K562 (cell line): ENCODE results near the gene NRXN3. TPM values are rescaled to one million over a fixed set of nuclear protein-coding genes. Genes with fewer than 3 reads are reported as not detected.

Experiments
- ATAC-seq: fragments of 200-7000 bp; cut with Tn5 transposase; 3 replicates; pipeline ENCODE4 v1.9.1; 2020; ENCODE audit warnings: moderate library complexity
- BruUV-seq: library from RNA; stranded (reverse); fragments of 400-500 nt; replicated peaks from 2 replicates; lab custom pipeline; 2021; lab: Mats Ljungman, UMichigan
- CTCF ChIA-PET: fragments of 300-600 bp; formaldehyde crosslinking; extraction: SDS; loops from one replicate; lab custom pipeline; 2021; ENCODE audit warnings: low intra/inter-chr PET ratio; lab: Yijun Ruan, JAX
- POLR2A ChIA-PET: fragments of 300-600, 350-650 bp; sonication (Branson Sonifier 250); formaldehyde crosslinking; extraction: SDS; loops from one replicate; lab custom pipeline; 2021; ENCODE audit warnings: antibody characterized with exemption, inconsistent platforms; lab: Yijun Ruan, JAX
- DNase-seq, 4 experiments: peaks; one replicate each; pipeline versions ENCODE4 v3.0.0 to v3.0.0-alpha.2; 2011 to 2018; ENCODE audit warnings: low spot score in 3 of 4, mixed read lengths in 3 of 4; ENCODE audit errors: extremely low read depth in 1 of 4
- FAIRE-seq: peaks from 2 replicates; lab custom pipeline; 2011; peaks lifted over from hg19 to GRCh38; lab: Jason Lieb, UNC
- H2AFZ ChIP-seq: 2 replicates; pipeline ENCODE4 v1.6.0; 2011; ENCODE audit warnings: low read depth, low read length, control low read depth, inconsistent platforms
- H3K27ac ChIP-seq: fragments of 200-600 bp; 3 replicates; pipeline ENCODE4 v1.8.0; 2011; ENCODE audit warnings: low read depth, mild to moderate bottlenecking, control low read depth, inconsistent platforms, low read length, moderate library complexity, mixed read lengths; ENCODE audit errors: extremely low read depth
- H3K27me3 ChIP-seq, 2 experiments: fragments of 300-600 bp in 1 of 2; 2 replicates in 1 of 2; 3 replicates in 1 of 2; pipeline versions ENCODE4 v1.6.0 to v1.8.0; 2011; ENCODE audit warnings: inconsistent platforms in 2 of 2, low read length in 2 of 2, mild to moderate bottlenecking in 1 of 2, mixed read lengths in 1 of 2, moderate library complexity in 1 of 2; ENCODE audit not compliant: control insufficient read depth in 2 of 2, insufficient read depth in 2 of 2
- H3K36me3 ChIP-seq: fragments of 300-600 bp; 3 replicates; pipeline ENCODE4 v1.8.0; 2011; ENCODE audit warnings: mild to moderate bottlenecking, low read length, inconsistent platforms; ENCODE audit not compliant: control insufficient read depth, insufficient read depth
- H3K4me1 ChIP-seq, 2 experiments: fragments of 200-600 bp in 1 of 2; replicated peaks in 1 of 2; 2 replicates in 1 of 2; 3 replicates in 1 of 2; pipeline versions ENCODE4 v1.5.1 to v1.8.0; 2011; ENCODE audit warnings: inconsistent platforms in 2 of 2, low read length in 2 of 2, mild to moderate bottlenecking in 1 of 2, mixed read lengths in 1 of 2, moderate library complexity in 1 of 2; ENCODE audit not compliant: control insufficient read depth in 2 of 2, insufficient read depth in 2 of 2
- H3K4me2 ChIP-seq: 2 replicates; pipeline ENCODE4 v1.6.1; 2011; ENCODE audit warnings: low read length, control low read depth, inconsistent platforms, mixed read lengths; ENCODE audit not compliant: insufficient read depth
- H3K4me3 ChIP-seq: fragments of 200-600 bp; sonication (generic), shearing (Covaris generic); 2 replicates; pipeline ENCODE4 v1.5.1; 2016; ENCODE audit warnings: control low read depth, inconsistent platforms
- H3K79me2 ChIP-seq: fragments of 200-600 bp; 3 replicates; pipeline ENCODE4 v1.8.0; 2011; ENCODE audit warnings: low read length, inconsistent platforms; ENCODE audit not compliant: control insufficient read depth, insufficient read depth
- H3K9ac ChIP-seq, 2 experiments: 2 replicates each; pipeline versions ENCODE4 v1.6.0 to v1.6.1; 2011; ENCODE audit warnings: low read depth in 2 of 2, low read length in 2 of 2, control low read depth in 1 of 2, inconsistent platforms in 1 of 2, mild to moderate bottlenecking in 1 of 2, mixed read lengths in 1 of 2; ENCODE audit not compliant: insufficient read depth in 1 of 2
- H3K9me1 ChIP-seq: one replicate; pipeline ENCODE4 v1.6.0; 2011; ENCODE audit warnings: inconsistent platforms, mild to moderate bottlenecking, low read length, moderate library complexity; ENCODE audit not compliant: control insufficient read depth, insufficient read depth
- H3K9me3 ChIP-seq: replicated peaks from 2 replicates; pipeline ENCODE4 v1.5.1; 2011; ENCODE audit warnings: low read depth, low read length, inconsistent platforms; ENCODE audit not compliant: control insufficient read depth, insufficient read depth
- H4K20me1 ChIP-seq: replicated peaks from 2 replicates; pipeline ENCODE4 v1.6.1; 2011; ENCODE audit warnings: low read length, inconsistent platforms, mixed read lengths; ENCODE audit not compliant: control insufficient read depth, insufficient read depth
- BCOR ChIP-seq: fragments of 450-650 bp; IDR thresholded peaks from 2 replicates; pipeline ENCODE4 v1.6.1; 2016
- ILF3 ChIP-seq: fragments of 450-650 bp; IDR thresholded peaks from 2 replicates; pipeline ENCODE4 v1.6.1; 2018; ENCODE audit warnings: antibody characterized with exemption, mild to moderate bottlenecking, moderate library complexity, borderline replicate concordance
- KLF1 ChIP-seq: fragments of 450-650 bp; IDR thresholded peaks from 2 replicates; pipeline ENCODE4 v1.6.1; 2016; ENCODE audit warnings: missing genetic modification characterization, missing compliant biosample characterization
- PHB ChIP-seq: fragments of 250-450 bp; sonication (Bioruptor Pico); IDR thresholded peaks from 2 replicates; pipeline ENCODE4 v1.5.0; 2021
- SMAD4 ChIP-seq: fragments of 250-450 bp; sonication (Bioruptor Pico); conservative IDR thresholded peaks from 2 replicates; pipeline ENCODE4 v1.8.0; 2021; ENCODE audit warnings: inconsistent platforms, mild to moderate bottlenecking, moderate library complexity
- STAG1 ChIP-seq: sonication (generic); formaldehyde crosslinking; IDR thresholded peaks from 2 replicates; pipeline ENCODE4 v1.5.0; 2020; ENCODE audit warnings: missing genetic modification reagents, borderline replicate concordance
- TAF7 ChIP-seq: fragments of 450-650 bp; IDR thresholded peaks from 2 replicates; pipeline ENCODE4 v1.6.1; 2016; ENCODE audit warnings: missing genetic modification characterization, missing compliant biosample characterization
- ZNF384 ChIP-seq: IDR thresholded peaks from 2 replicates; pipeline ENCODE4 v1.6.1; 2012; ENCODE audit warnings: low read depth, low read length, improper control_type of control experiment
- WGBS: fragments of 100-300 bp; shearing (Covaris generic); methylation state at CpG from one replicate; pipeline ENCODE4 v1.1.6; 2016; ENCODE audit warnings: low coverage, mixed read lengths; ENCODE audit not compliant: insufficient coverage; ENCODE audit errors: missing lambda C conversion rate; 5-methylcytosine and 5-hydroxymethylcytosine counted together
- in situ Hi-C: fragments of 300-500 bp; cut with MboI; formaldehyde crosslinking; loops from 4 replicates; pipeline ENCODE4 v1.15.0; 2018; ENCODE audit warnings: inconsistent platforms, mixed read lengths
- intact Hi-C: fragments of 100-400 bp; cut with micrococcal nuclease; formaldehyde crosslinking; loops from 2 replicates; pipeline ENCODE4 v1.14.2; 2022
- polyA plus RNA-seq, 8 experiments: library from polyadenylated mRNA; depleted of rRNA in 4 of 8; stranded (reverse) in 5 of 8; unstranded in 3 of 8; fragments of >200 nt; fragmentation: Nextera tagmentation in 2 of 8; fragmentation: Illumina TruSeq in 1 of 8; extraction: Ambion mirVana in 2 of 8; extraction: Trizol in 1 of 8; gene quantifications; 2 replicates each; pipeline versions ENCODE4 v1.2.1 to v1.2.3, GENCODE V29; 2011 to 2014; ENCODE audit warnings: inconsistent platforms in 1 of 8, missing spikeins in 1 of 8
- total RNA-seq, 7 experiments: library from RNA; depleted of rRNA in 6 of 7; stranded (reverse); fragments of >200 nt in 6 of 7; fragmentation: Illumina TruSeq in 2 of 7; extraction: Trizol in 2 of 7; gene quantifications; 2 replicates each; pipeline versions ENCODE4 v1.2.1 to v1.2.3, GENCODE V29; 2011 to 2021; ENCODE audit warnings: low replicate concordance in 1 of 7
- TF ChIP-seq, protein P1 (sequence below): fragments of 450-650 bp; conservative IDR thresholded peaks from 2 replicates; pipeline ENCODE4 v1.6.1; 2016; ENCODE audit warnings: missing genetic modification characterization, low read depth, mild to moderate bottlenecking, control low read depth, missing compliant biosample characterization
- TF ChIP-seq, protein P2 (sequence below), 2 experiments: fragments of 450-650 bp in 1 of 2; sonication (generic) in 1 of 2; formaldehyde crosslinking in 1 of 2; IDR thresholded peaks in 1 of 2; conservative IDR thresholded peaks in 1 of 2; 2 replicates each; pipeline versions ENCODE4 v1.6.1 to v1.8.1; 2016 to 2023; ENCODE audit warnings: mild to moderate bottlenecking in 2 of 2, moderate library complexity in 2 of 2, inconsistent platforms in 1 of 2, missing genetic modification reagents in 1 of 2

Gene NRXN3
- total and polyA plus RNA-seq, 9 of the 15 experiments (the other 6 are each of a cell fraction or from before 2014, with no cell fraction given), result 0.09 TPM; not detected in 8

DNA sequence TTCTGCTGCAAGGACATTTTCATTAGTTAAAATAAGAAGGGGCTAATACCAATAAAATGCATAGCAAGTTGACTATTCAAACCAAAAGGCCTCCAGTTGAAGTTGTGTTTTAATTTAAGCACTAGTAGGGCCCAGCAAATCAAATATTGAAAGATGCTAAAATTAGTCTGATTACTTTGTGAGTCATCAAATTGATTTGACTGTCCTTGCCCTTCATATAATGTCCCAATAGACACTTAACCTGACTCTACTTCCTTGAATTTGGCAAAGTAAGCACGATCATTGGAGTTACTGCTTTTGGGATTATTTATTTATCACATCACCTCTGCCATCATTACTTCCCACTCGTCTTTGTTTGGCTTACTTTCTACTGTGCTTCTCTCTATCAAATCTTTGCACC, 1242.6 kb downstream of the NRXN3 start:
- no TSS peak for BruUV-seq
- no peak for ATAC-seq

More for the DNA sequence above, 1242.6 kb downstream of the NRXN3 start:
- H2AFZ ChIP-seq, result no peak overlapping the region
- H3K27me3 ChIP-seq, result no peaks in the 10 kb centered on the region
- H3K4me1 ChIP-seq, result no peaks in the 10 kb centered on the region
- H3K9me1 ChIP-seq, result no peaks in the 10 kb centered on the region
- H3K4me2 ChIP-seq, result no peak overlapping the region
- in situ Hi-C loops, result no loop called here
- no peaks in the 10 kb centered on the region for H3K9me3 ChIP-seq
- WGBS, result 3% methylated on average over 2 of the region's 2 CpGs
- H3K9ac ChIP-seq, result no peak overlapping the region
- H3K27ac ChIP-seq, result no peak overlapping the region
- H4K20me1 ChIP-seq, result no peaks in the 10 kb centered on the region
- H3K4me3 ChIP-seq, result no peak overlapping the region
- DNase-seq (no peak), FAIRE-seq (no peak)
- intact Hi-C loops, result no loop called here
- CTCF ChIA-PET, result no interaction called here
- no peaks in the 10 kb centered on the region for H3K36me3 ChIP-seq
- H3K79me2 ChIP-seq, result no peaks in the 10 kb centered on the region
- POLR2A ChIA-PET, result no interaction called here
- TF ChIP-seq KLF1 (tag) (no peak), STAG1 (CRISPR knock-in tag) (no peak), BCOR (no peak), ZNF384 (no peak), TAF7 (tag) (no peak), SMAD4 (CRISPR knock-in tag) (no peak), ILF3 (no peak), PHB (no peak)
- TF ChIP-seq, protein P1, sequence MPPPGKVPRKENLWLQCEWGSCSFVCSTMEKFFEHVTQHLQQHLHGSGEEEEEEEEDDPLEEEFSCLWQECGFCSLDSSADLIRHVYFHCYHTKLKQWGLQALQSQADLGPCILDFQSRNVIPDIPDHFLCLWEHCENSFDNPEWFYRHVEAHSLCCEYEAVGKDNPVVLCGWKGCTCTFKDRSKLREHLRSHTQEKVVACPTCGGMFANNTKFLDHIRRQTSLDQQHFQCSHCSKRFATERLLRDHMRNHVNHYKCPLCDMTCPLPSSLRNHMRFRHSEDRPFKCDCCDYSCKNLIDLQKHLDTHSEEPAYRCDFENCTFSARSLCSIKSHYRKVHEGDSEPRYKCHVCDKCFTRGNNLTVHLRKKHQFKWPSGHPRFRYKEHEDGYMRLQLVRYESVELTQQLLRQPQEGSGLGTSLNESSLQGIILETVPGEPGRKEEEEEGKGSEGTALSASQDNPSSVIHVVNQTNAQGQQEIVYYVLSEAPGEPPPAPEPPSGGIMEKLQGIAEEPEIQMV (tag), result no peak
- TF ChIP-seq, protein P2, sequence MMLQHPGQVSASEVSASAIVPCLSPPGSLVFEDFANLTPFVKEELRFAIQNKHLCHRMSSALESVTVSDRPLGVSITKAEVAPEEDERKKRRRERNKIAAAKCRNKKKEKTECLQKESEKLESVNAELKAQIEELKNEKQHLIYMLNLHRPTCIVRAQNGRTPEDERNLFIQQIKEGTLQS (IDR thresholded peaks at IDR 0.05), result no peak
- TF ChIP-seq, protein P2 (CRISPR knock-in tag; conservative IDR thresholded peaks at IDR 0.05), result no peak
